PC-3 (cell line): Measurements from ENCODE around the gene SUSD3. TPM values are rescaled to one million over a fixed set of nuclear protein-coding genes. Genes with fewer than 3 reads are reported as not detected.
A peak's percentile ranks its signal among the peaks of the same experiment; 100 is the strongest.

ENCODE experiments used
- ATAC-seq: fragments of 200-7000 bp; cut with Tn5 transposase; 2 replicates; pipeline ENCODE4 v1.9.1; 2020; ENCODE audit warnings: mild to moderate bottlenecking, moderate library complexity
- BruUV-seq: library from RNA; stranded (reverse); fragments of 400-500 nt; replicated peaks from 2 replicates; lab custom pipeline; 2021; lab: Mats Ljungman, UMichigan
- CTCF ChIA-PET: fragments of 300-600 bp; sonication (Branson Sonifier 250); formaldehyde crosslinking; loops from one replicate; lab custom pipeline; 2022; ENCODE audit warnings: antibody characterized with exemption; lab: Charles Lee
- POLR2A ChIA-PET: fragments of 300-600 bp; sonication (Branson Sonifier 250); formaldehyde crosslinking; loops from one replicate; lab custom pipeline; 2022; ENCODE audit warnings: antibody characterized with exemption; ENCODE audit not compliant: unreplicated experiment; lab: Charles Lee
- DNase-seq: peaks from one replicate; pipeline ENCODE4 v3.0.0-alpha.2; 2015
- H2AFZ ChIP-seq: fragments of 300-600 bp; sonication (generic); 2 replicates; pipeline ENCODE4 v1.6.0; 2016; ENCODE audit warnings: antibody characterized with exemption, low read length
- H3F3A ChIP-seq: fragments of 300-600 bp; sonication (generic); one replicate; pipeline ENCODE4 v1.6.0; 2017; ENCODE audit warnings: antibody characterized with exemption, low read length, control low read depth, mild to moderate bottlenecking; ENCODE audit not compliant: unreplicated experiment
- H3K27ac ChIP-seq: fragments of 300-600 bp; sonication (generic); 2 replicates; pipeline ENCODE4 v1.5.1; 2016; ENCODE audit warnings: mild to moderate bottlenecking, low read length
- H3K27me3 ChIP-seq: fragments of 300-600 bp; sonication (generic); 2 replicates; pipeline ENCODE4 v1.6.1; 2016; ENCODE audit warnings: low read length, mixed read lengths
- H3K36me3 ChIP-seq: fragments of 300-600 bp; sonication (generic); 2 replicates; pipeline ENCODE4 v1.6.1; 2016; ENCODE audit warnings: low read depth, mixed run types, low read length, mixed read lengths
- H3K4me1 ChIP-seq: fragments of 300-600 bp; sonication (generic); 2 replicates; pipeline ENCODE4 v1.5.1; 2016; ENCODE audit warnings: low read length; ENCODE audit not compliant: insufficient read depth
- H3K4me2 ChIP-seq: fragments of 300-600 bp; sonication (generic); 2 replicates; pipeline ENCODE4 v1.6.0; 2016; ENCODE audit warnings: low read length
- H3K4me3 ChIP-seq: fragments of 300-600 bp; sonication (generic); 2 replicates; pipeline ENCODE4 v1.5.1; 2016; ENCODE audit warnings: mild to moderate bottlenecking, low read length, mixed read lengths
- H3K79me2 ChIP-seq: fragments of 300-600 bp; sonication (generic); 2 replicates; pipeline ENCODE4 v1.6.1; 2017; ENCODE audit warnings: low read length, mixed read lengths
- H3K9ac ChIP-seq: fragments of 300-600 bp; sonication (generic); 2 replicates; pipeline ENCODE4 v1.6.0; 2016; ENCODE audit warnings: mild to moderate bottlenecking, low read length
- H3K9me2 ChIP-seq: fragments of 300-600 bp; sonication (generic); replicated peaks from 2 replicates; pipeline ENCODE4 v1.6.1; 2016; ENCODE audit warnings: mixed run types, low read length, mixed read lengths
- H3K9me3 ChIP-seq: fragments of 300-600 bp; sonication (generic); 2 replicates; pipeline ENCODE4 v1.6.1; 2016; ENCODE audit warnings: low read length, mixed read lengths
- H4K20me1 ChIP-seq: fragments of 300-600 bp; sonication (generic); 2 replicates; pipeline ENCODE4 v1.6.1; 2016; ENCODE audit warnings: low read length, mixed read lengths
- EZH2 ChIP-seq: fragments of 300-600 bp; sonication (generic); IDR thresholded peaks from one replicate; pipeline ENCODE4 v1.6.1; 2017; ENCODE audit warnings: antibody characterized with exemption, mild to moderate bottlenecking, low read length; ENCODE audit not compliant: unreplicated experiment
- EZH2phosphoT487 ChIP-seq: fragments of 300-600 bp; sonication (generic); IDR thresholded peaks from 2 replicates; pipeline ENCODE4 v1.6.1; 2018; ENCODE audit warnings: mild to moderate bottlenecking, antibody characterized with exemption, low read length, borderline replicate concordance
- intact Hi-C: fragments of 100-400 bp; cut with micrococcal nuclease; formaldehyde crosslinking; loops from 2 replicates; pipeline ENCODE4 v1.9.0; 2023
- total RNA-seq: library from RNA; depleted of rRNA; stranded (reverse); fragments of >200 nt; gene quantifications from 2 replicates; pipeline ENCODE4 v1.2.3, GENCODE V29; 2014
- TF ChIP-seq, protein P1 (sequence below): fragments of 300-600 bp; sonication (generic); conservative IDR thresholded peaks from 2 replicates; pipeline ENCODE4 v1.5.1; 2017; ENCODE audit warnings: antibody characterized with exemption, low read depth, mild to moderate bottlenecking, low read length

Gene SUSD3
- total RNA-seq, 1 experiment from 2014 or later: 13.4 TPM

DNA sequence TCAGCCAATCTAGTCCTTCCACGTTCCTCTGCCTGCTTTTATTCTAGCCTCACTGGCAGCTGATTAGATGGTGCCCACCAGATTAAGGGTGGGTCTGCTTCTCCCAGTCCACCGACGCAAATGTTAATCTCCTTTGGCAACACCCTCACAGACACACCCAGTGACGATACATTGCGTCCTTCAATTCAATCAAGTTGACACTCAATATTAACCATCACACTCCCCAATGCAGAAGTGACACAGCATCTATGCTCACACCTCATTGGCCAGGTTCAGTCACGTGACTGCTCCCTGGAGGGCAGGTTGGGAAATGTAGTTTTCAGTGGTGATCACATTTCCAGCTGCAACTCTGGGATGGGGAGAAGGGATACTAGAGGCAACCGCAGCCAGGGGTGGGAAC lies 13.0 kb downstream of the SUSD3 start:
- no peak overlapping the region for H3K4me3 ChIP-seq
- H2AFZ ChIP-seq: no peak overlapping the region
- no TSS peak for BruUV-seq
- no peaks in the 10 kb centered on the region for H3K79me2 ChIP-seq
- TF ChIP-seq EZH2 (no peak), EZH2phosphoT487 (no peak)
- TF ChIP-seq, protein P1, sequence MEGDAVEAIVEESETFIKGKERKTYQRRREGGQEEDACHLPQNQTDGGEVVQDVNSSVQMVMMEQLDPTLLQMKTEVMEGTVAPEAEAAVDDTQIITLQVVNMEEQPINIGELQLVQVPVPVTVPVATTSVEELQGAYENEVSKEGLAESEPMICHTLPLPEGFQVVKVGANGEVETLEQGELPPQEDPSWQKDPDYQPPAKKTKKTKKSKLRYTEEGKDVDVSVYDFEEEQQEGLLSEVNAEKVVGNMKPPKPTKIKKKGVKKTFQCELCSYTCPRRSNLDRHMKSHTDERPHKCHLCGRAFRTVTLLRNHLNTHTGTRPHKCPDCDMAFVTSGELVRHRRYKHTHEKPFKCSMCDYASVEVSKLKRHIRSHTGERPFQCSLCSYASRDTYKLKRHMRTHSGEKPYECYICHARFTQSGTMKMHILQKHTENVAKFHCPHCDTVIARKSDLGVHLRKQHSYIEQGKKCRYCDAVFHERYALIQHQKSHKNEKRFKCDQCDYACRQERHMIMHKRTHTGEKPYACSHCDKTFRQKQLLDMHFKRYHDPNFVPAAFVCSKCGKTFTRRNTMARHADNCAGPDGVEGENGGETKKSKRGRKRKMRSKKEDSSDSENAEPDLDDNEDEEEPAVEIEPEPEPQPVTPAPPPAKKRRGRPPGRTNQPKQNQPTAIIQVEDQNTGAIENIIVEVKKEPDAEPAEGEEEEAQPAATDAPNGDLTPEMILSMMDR: no peak
- no peaks in the 10 kb centered on the region for H3K9me2 ChIP-seq
- intact Hi-C loops: no loop called here
- no peaks in the 10 kb centered on the region for H3F3A ChIP-seq
- H3K36me3 ChIP-seq: no peaks in the 10 kb centered on the region
- no peak overlapping the region for H3K4me2 ChIP-seq
- H3K27ac ChIP-seq: no peak overlapping the region
- DNase-seq (peak; percentile 24), ATAC-seq (no peak)
- POLR2A ChIA-PET: no interaction called here
- H3K27me3 ChIP-seq: no peaks in the 10 kb centered on the region
- H3K9ac ChIP-seq: no peak overlapping the region
- CTCF ChIA-PET: no interaction called here
- H3K4me1 ChIP-seq: no peaks in the 10 kb centered on the region
- H4K20me1 ChIP-seq: no peaks in the 10 kb centered on the region
- no peaks in the 10 kb centered on the region for H3K9me3 ChIP-seq

DNA sequence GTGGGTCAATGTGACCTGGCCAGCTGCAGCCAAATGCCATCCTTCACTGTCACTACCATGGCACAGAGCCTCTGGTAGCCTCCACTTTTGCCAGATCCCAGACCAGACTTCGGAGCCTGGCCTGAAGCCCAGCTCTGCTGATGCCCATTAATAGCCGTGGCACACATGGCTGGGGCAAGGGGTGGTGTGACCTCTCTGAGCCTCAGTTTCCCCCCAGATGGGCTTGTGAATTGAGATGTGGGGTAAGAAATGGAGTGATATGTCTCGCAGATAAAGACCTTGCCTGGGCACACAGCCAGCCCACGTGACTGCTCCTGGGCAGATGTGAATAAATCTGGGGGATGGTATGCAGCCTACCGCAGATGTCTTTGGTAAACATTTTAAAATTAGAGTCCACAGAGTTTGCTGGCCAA lies 13.9 kb downstream of the SUSD3 start:
- Histone ChIP-seq H3K36me3 (no peaks in the 10 kb centered on the region), H3K27ac (no peak overlapping the region), H4K20me1 (no peaks in the 10 kb centered on the region), H3K4me2 (no peak overlapping the region), H3K4me1 (no peaks in the 10 kb centered on the region), H3K9ac (no peak overlapping the region), H3F3A (no peaks in the 10 kb centered on the region), H3K9me2 (no peaks in the 10 kb centered on the region), H3K27me3 (no peaks in the 10 kb centered on the region), H3K4me3 (no peak overlapping the region), H2AFZ (no peak overlapping the region), H3K79me2 (no peaks in the 10 kb centered on the region), H3K9me3 (no peaks in the 10 kb centered on the region)
- TF ChIP-seq, protein P1: no peak
- no peak for TF ChIP-seq EZH2phosphoT487
- no peak for TF ChIP-seq EZH2
- POLR2A ChIA-PET: no interaction called here
- no peak for ATAC-seq
- intact Hi-C loops: no loop called here
- no TSS peak for BruUV-seq
- CTCF ChIA-PET: no interaction called here
- no peak for DNase-seq

DNA sequence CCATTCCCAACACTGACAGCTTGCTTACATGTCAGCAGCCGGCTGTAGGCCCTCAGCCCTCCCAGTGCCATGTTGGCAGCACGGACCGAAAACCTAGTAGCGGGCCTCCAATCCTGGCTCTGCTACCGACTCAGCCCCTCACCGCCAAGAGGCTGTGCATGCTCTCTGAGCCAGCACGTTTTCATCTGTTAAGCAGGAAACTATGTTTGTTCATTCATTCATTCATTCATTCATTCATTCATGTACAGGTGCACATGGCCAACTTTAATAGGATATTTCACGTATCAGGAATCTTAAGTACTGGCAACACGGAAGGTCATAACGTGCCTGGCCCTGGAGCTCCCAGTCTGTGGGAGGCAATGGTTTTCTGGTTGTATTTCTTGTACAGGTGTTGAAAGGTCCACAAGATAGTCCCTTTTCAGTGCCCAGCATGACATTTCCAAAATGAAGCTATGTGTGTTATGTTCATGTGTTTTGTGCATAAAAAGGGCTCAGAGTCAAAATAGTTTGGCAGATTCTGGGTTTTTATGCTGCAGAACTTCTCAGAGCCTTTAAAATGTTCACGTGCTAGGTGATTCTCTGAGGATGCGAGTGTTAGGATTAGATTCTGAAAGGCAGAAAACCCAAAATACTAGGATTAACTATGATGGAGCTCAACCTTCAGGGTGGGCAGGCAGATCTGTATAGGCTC lies 17.7 kb downstream of the SUSD3 start:
- Histone ChIP-seq H3K4me1 (no peaks in the 10 kb centered on the region), H3K9me3 (no peaks in the 10 kb centered on the region), H4K20me1 (no peaks in the 10 kb centered on the region), H3K9ac (no peak overlapping the region), H3K9me2 (no peaks in the 10 kb centered on the region), H2AFZ (no peak overlapping the region), H3K27me3 (no peaks in the 10 kb centered on the region), H3K36me3 (no peaks in the 10 kb centered on the region), H3F3A (no peaks in the 10 kb centered on the region), H3K79me2 (no peaks in the 10 kb centered on the region), H3K4me3 (no peak overlapping the region), H3K27ac (no peak overlapping the region), H3K4me2 (no peak overlapping the region)
- TF ChIP-seq EZH2phosphoT487 (no peak), EZH2 (no peak)
- TF ChIP-seq, protein P1: no peak
- ATAC-seq (no peak), DNase-seq (no peak)
- POLR2A ChIA-PET: no interaction called here
- CTCF ChIA-PET: no interaction called here
- BruUV-seq: no TSS peak
- intact Hi-C loops: no loop called here
